NT2/D1 (cell line): Measurements from ENCODE around the gene TOM1L2.

Experiments used
- YY1 ChIP-seq: IDR thresholded peaks from 2 replicates; pipeline ENCODE4 v1.6.1; 2011; ENCODE audit not compliant: insufficient read length, insufficient read depth
- ZNF274 ChIP-seq: IDR thresholded peaks from 2 replicates; pipeline ENCODE4 v1.6.1; 2011; ENCODE audit warnings: mild to moderate bottlenecking, low read depth, low read length

DNA sequence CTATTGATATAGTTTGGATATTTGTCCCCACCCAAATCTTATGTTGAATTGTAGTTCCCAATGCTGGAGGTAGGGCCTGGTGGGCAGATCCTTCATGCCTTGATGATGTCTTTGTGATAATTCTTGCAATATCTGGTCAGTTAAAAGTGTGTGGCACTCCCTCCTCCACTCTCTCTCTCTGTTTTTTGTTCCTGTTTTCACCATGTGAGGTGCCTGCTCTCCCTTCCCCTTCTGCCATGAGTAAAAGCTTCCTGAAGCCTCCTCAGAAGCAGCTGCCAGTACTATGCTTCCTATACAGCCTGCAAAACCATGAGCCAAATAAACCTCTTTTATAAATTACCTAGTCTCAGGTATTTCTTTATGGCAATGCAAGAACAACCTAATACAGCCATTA is 47.3 kb downstream of the TOM1L2 start:
- TF ChIP-seq ZNF274 (no peak), YY1 (no peak)
